NCI-H345 (cell line): ENCODE results near the gene NAV2.
A peak's percentile ranks its signal among the peaks of the same experiment; 100 is the strongest.

Experiments used
- DNase-seq: peaks from one replicate; lab custom pipeline; 2025; lab: John Stamatoyannopoulos, UW

Gene NAV2

GRCh38 chr11:19714387-19715363 lies 2.0 kb downstream of the NAV2 start:
- DNase-seq, result no peak

- DNase-seq, result no peak
Observed at GRCh38 chr11:19715373-19715772, 2.7 kb downstream of the NAV2 start.

DNA sequence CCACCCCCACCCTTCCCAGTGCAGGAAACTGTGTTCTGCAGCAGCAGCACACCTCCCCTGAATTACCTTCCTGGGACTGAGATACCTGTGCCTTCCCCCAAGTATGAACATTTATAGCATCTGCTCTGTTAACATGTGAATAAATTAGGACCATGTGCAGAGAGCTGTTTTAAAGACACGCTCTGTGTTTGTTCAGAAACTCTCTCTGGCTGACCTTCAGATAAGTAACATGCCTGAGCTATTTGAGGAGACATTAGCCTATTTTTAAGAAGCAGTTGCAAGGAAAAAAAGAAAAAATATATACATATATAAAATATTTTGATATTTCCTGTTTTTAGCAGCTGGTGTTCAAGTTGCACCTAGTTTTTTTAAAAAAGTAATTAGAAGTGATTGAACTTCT lies 5.4 kb downstream of the NAV2 start:
- no peak for DNase-seq

- no peak for DNase-seq
Observed at GRCh38 chr11:19718951-19719350, 6.3 kb downstream of the NAV2 start.

DNA sequence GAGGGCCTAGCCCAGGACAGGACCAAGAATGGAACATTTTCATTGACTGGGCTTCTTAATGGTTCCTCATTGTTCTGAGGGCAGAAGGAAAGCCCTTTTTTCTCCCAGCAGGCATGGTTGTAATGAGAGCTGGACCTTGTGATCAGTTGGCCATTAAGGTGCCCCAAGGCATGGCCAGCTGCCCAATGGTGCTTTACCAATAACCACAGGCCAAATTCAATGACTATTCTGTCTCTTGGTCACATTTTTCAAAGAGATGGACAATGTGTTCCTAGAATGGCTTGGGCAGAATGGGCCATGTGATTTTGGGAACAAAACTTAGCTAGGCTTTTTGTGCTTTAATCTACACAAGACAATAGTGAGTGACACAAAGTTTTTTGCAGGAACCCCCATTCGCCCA lies 7.3 kb downstream of the NAV2 start:
- DNase-seq, result no peak

DNA sequence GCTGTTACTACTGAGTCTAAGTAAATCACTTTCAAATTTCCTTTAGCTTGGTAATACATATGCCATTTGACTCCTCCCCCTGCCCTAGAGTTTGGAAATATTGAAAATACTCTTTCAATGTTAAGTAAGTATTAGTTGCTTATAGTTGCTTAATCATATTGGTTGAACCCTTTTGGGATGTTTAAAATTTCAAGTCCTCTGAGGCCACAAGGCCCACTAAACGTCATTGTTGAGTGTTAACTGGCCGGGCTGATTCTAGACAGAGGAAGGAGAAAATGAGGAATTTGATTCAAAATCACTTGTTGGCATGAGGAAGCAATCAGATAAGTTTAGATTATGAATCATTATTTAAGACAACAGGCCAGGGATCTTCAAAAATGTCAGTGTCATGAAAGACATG lies 8.5 kb downstream of the NAV2 start:
- DNase-seq, result no peak

- no peak for DNase-seq
Observed at GRCh38 chr11:19722702-19723101, 10.1 kb downstream of the NAV2 start.

DNA sequence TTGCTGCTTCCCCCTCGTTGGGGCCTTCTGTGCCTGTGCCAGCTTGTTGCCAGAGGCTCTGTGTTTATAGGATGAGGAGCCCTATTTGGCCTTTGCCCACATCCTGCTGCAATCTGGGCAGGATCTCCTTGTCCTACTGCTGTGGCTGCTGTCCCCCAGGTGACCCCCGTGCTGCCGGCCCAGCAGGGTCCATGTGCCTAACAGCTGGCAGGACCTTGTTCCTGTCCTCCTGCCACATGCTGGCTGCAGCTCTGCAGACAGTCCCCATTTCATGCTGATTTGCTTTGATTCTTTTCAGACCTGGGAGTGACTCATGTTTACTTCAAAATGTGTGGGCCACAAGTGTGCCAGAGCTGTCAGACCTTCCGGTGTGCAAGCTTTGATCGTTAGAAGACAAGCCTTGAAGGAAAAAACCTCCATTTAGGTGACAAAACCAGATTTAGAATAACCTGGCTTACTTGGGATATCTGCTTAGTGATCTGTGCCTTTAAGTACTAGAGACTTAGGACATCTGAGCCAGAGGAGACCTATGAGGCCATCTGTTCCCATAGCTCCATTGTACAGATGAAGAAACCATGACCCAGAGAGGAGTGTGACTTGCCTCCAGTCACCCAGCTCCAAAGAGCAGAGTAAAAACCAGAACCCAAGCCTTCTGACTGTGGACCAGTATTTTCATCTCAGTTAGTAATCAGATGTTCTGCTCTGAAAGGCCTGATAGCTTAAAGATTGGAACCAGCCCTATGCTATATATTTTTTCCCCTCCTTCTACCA lies 11.1 kb downstream of the NAV2 start:
- no peak for DNase-seq

DNA sequence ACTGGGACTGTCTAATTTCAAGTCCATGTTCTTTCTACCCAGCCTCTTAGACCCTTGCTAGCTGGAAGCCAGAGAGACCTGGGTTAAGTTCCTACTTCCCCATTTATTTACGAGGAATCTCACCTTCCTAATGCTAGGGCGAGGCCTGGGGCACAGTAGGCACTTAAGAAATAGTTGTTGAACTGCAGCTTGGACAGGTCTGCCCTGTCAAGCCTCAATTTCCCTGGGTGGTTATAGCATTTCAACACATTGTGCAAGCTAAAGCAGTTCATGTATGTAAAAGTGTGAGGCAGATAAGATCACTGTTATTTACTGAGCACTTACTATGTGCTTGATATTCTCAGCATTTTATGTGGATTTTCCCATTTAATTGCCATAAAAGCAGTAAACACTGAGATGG lies 12.1 kb downstream of the NAV2 start:
- DNase-seq, result no peak

DNA sequence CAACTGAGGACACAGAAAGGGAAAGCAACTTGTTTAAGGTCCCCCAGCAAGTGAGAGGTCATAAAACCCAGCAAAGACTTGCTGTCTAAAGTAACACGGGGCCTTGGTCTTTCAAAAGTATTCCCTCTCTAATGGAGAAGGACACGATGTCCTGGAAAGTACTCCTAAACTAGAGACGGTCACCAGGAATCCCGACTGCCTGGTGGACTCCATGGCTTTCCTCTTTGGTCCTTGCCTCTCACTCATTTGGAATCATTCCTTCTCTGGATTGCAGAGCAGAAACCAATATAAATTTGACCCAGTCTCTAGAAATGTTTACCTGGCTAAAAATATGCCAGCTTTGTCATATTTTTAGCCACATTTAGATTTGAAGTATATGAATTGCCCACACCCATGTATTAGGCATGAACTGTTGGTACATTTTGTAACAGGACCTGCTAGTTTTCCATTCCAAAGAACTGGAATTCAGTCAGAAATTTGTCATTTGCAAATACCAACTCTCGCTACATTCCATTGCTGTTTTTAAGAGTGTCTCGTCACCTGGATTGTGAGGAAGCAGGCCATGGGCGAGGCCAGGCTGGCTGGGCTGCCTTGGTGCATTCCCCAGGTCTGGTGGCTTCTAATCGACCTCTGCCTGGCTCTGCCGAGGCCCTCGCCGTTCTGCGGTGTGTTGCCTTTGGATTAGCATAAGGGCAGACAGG lies 12.9 kb downstream of the NAV2 start:
- DNase-seq, result no peak

DNA sequence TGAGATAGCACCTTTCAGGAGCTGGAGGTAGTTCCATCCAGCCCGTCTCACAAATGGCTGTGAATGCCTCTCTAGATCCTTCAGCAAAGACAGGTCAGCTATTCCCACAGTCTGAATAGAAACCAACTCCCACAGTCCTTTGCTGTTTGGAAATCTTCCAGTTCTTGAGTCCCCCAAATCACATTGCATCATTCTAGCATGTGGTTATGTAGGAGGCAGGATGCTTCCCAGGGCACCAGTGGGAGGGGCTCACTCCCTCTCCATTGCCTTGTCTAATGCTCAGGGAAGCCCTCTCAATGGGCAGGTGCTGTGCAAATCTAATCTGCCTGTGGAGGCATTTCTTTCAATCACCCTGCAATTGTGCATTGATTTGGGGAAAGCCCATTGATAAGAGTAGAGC lies 14.6 kb downstream of the NAV2 start:
- peak; percentile 25 for DNase-seq

- DNase-seq, result no peak
Observed at GRCh38 chr11:19728436-19728835, 15.8 kb downstream of the NAV2 start.

DNA sequence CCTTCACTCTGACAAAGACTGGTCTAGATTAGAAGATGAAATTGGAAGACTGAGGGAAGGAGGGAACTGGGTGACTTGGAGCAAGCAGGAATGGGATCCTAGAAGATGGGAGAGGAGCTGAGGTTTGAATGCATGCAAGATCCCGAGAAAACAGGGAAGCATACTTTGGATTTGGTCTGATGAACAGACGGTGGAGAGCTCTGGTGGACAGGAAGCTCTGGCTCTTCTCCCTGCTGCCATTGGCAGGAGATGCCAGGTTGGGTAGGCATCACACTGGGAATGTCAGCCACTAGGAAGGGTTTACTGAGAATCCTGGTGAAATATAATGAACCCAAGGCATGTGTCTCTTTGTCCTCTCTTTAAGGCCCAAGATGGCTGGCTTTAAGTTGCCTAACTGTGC lies 16.5 kb downstream of the NAV2 start:
- DNase-seq, result no peak

DNA sequence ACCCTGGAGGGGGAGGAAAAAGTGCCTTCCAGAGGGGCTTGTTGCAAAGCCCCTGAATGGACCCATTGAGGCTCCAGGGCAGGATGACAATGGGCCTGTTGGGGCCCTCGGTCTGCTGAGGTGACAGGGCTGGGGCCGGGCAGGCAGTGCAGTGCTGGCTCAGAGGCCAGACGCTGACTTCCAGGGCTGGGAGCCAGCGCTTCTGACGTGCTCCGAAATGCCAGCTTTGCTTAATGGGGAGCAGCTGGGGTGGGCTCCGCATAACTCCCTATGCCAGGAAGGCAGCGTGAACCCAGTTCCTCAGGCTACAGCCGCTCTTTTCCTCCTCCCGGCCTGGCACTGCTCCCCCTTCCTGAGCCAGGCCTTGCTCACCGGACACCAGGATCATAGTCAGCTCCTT lies 17.7 kb downstream of the NAV2 start:
- DNase-seq, result no peak

- no peak for DNase-seq
Observed at GRCh38 chr11:19734171-19734570, 21.5 kb downstream of the NAV2 start.

DNA sequence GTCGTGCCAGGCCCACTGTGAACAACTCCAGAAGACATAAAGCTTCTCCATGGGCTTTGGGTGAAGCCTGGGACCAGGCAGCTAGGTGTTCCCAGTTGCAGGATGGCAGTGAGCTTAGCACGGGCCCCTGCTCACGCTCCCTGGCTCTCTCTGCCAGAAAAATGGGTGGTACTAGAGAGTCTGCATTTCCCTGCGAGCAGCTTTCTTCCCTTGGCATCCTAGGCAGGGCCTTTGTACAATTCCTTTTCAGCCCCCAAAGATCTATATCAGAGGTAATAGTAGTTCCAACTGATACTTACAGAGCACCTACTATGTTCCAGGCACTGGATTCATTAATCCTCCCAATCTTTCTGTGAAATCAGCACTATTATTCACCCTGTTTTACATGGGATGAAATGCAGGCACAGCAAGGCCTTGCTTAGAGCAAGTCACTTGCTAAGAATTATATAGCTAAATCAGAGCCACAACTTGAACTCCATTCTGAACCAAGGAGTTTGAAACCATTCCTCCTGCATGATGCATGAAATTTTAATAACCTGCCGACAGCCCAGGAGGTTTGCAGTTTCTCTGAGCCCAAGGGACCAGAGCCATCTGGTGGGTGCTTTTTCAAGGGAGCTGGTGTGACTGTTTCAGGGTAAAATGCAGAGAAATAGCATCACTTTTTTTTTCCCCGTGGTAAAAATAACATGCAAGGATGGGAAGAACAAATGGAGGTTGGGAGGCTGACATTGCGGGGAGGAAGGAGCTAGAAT lies 22.7 kb downstream of the NAV2 start:
- no peak for DNase-seq

DNA sequence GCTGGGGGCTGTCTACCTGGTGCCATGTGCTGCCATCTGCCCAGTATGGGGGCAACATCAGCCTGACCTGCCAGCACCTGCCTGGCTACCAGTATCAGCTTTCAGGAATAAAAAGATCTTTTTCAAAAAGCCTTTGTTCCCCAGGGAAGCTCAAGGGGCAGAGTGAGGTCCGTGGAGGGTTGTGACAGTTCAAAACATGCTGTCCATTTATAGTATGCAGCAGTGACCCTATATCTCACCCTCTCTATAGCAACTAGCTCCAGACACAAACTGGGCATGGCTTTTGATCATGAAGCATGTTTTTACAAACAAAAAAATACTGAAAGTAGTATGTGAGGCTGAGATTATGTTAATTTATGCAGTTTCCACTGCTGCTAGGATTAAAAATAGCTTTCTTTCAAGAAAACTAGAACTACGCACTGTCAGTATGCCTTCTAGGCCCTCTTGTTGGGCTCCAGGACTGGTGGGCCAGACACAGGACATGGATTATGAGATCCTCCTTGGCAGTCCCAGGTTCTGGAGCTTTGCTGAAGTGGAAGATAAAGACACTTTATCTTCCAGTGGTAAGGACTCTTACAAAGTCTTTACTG lies 23.4 kb downstream of the NAV2 start:
- no peak for DNase-seq

DNA sequence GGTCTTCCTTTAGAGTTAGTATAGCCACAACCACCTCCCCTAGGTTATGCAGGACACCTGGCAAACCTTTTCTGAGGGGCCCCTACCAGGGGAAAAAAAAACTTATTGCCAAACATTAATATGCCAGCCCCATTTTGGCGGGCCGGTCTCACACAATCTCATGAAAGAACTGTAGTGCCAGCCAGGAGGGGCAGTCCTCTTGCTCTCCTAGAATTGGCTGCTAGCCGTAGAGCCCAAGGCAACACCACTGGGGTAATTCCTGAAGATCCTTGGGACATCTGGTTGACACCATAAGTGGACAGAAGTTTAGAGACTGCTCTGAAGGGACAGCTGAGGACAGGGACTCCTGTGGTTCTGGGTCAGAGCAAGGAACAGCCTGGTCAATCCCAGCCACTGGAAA lies 24.2 kb downstream of the NAV2 start:
- DNase-seq, result no peak

GRCh38 chr11:19737575-19737974 lies 24.9 kb downstream of the NAV2 start:
- no peak for DNase-seq

GRCh38 chr11:19738124-19738523 lies 25.5 kb downstream of the NAV2 start:
- no peak for DNase-seq

- DNase-seq, result peak; percentile 4
Observed at GRCh38 chr11:19739872-19740271, 27.2 kb downstream of the NAV2 start.
